HCT116 (cell line): ENCODE data around the gene SUGP2.

Source experiments
- EZH2 ChIP-seq: fragments of 200-600 bp; sonication (generic); IDR thresholded peaks from 2 replicates; pipeline ENCODE4 v1.6.1; 2017; ENCODE audit warnings: antibody characterized with exemption, mixed run types
- EZH2phosphoT487 ChIP-seq: fragments of 200-600 bp; IDR thresholded peaks from 2 replicates; pipeline ENCODE4 v1.6.1; 2018; ENCODE audit warnings: antibody characterized with exemption, borderline replicate concordance
- JUND ChIP-seq: IDR thresholded peaks from 2 replicates; pipeline ENCODE4 v1.6.1; 2012
- POLR2A ChIP-seq: IDR thresholded peaks from 2 replicates; pipeline ENCODE4 v1.7.0; 2011; ENCODE audit warnings: borderline replicate concordance; ENCODE audit not compliant: insufficient read depth, insufficient read length; ENCODE audit errors: extremely low read depth
- RAD21 ChIP-seq: IDR thresholded peaks from 2 replicates; pipeline ENCODE4 v1.6.1; 2012; ENCODE audit warnings: low read depth, mild to moderate bottlenecking
- TF ChIP-seq, protein P1 (sequence below), 3 experiments: fragments of 200-600 bp in 1 of 3; sonication (generic) in 1 of 3; IDR thresholded peaks in 2 of 3; conservative IDR thresholded peaks in 1 of 3; 2 replicates each; pipeline ENCODE4 v1.5.1; 2012 to 2017; ENCODE audit warnings: low read depth in 2 of 3, low read length in 2 of 3, antibody characterized with exemption in 1 of 3, borderline replicate concordance in 1 of 3, control low read depth in 1 of 3, mild to moderate bottlenecking in 1 of 3, mixed read lengths in 1 of 3, mixed run types in 1 of 3, moderate library complexity in 1 of 3; ENCODE audit not compliant: insufficient read depth in 1 of 3

DNA sequence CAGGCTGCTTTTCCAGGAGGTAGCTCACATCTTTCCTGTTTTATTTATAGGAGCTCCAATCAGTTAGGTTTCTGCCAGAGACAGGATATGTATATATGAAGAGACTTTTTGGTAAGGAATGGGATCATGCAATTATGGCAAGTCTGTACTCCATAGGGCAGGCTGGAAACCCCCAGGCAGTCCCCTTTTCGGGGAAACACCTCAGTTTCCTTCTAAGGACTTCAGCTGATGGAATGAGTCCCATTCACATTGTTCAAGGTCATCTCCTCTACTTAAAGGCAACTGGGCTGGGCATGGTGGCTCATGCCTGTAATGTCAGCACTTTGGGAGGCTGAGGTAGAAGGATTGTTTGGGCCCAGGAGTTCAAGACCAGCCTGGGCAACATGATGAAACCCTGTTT is 19.6 kb upstream of the SUGP2 start:
- TF ChIP-seq, protein P1, sequence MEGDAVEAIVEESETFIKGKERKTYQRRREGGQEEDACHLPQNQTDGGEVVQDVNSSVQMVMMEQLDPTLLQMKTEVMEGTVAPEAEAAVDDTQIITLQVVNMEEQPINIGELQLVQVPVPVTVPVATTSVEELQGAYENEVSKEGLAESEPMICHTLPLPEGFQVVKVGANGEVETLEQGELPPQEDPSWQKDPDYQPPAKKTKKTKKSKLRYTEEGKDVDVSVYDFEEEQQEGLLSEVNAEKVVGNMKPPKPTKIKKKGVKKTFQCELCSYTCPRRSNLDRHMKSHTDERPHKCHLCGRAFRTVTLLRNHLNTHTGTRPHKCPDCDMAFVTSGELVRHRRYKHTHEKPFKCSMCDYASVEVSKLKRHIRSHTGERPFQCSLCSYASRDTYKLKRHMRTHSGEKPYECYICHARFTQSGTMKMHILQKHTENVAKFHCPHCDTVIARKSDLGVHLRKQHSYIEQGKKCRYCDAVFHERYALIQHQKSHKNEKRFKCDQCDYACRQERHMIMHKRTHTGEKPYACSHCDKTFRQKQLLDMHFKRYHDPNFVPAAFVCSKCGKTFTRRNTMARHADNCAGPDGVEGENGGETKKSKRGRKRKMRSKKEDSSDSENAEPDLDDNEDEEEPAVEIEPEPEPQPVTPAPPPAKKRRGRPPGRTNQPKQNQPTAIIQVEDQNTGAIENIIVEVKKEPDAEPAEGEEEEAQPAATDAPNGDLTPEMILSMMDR (IDR thresholded peaks at IDR 0.05 in 2 of 3, conservative IDR thresholded peaks at IDR 0.05 in 1 of 3; ENCODE audit: borderline replicate concordance in 1 of 3, insufficient read depth in 1 of 3, low read depth in 2 of 3, low read length in 2 of 3) = no peak
- no peak for TF ChIP-seq JUND
- TF ChIP-seq EZH2 = no peak
- no peak for TF ChIP-seq POLR2A
- no peak for TF ChIP-seq EZH2phosphoT487
- TF ChIP-seq RAD21 = no peak
